Activated T-helper 2 cell treated with anti-CD3 and anti-CD28 coated beads, Interferon-gamma antibody, Interleukin-2, Interleukin-4, amounts not matched to agents 10 μg/mL and 5 μg/mL and 100 μg/mL, durations not matched to agents 14 hours and 24 hours and 36 hours (primary cell): ENCODE data around the gene TRABD2B. TPM values are rescaled to one million over a fixed set of nuclear protein-coding genes. Genes with fewer than 3 reads are reported as not detected.

Experiments used
- DNase-seq: peaks from one replicate; pipeline ENCODE4 v3.0.0; 2021; ENCODE audit warnings: low spot score
- H3K27ac Mint-ChIP-seq: one replicate; pipeline ENCODE4 v1.8.0; 2021; ENCODE audit warnings: mixed read lengths
- H3K27me3 Mint-ChIP-seq: one replicate; pipeline ENCODE4 v1.8.0; 2021; ENCODE audit warnings: low read depth, mixed read lengths
- H3K36me3 Mint-ChIP-seq: one replicate; pipeline ENCODE4 v1.8.0; 2021; ENCODE audit warnings: low read depth, mixed read lengths
- H3K4me1 Mint-ChIP-seq: one replicate; pipeline ENCODE4 v1.8.0; 2021; ENCODE audit warnings: low read depth, mixed read lengths
- H3K4me3 Mint-ChIP-seq: one replicate; pipeline ENCODE4 v1.8.0; 2021; ENCODE audit warnings: low read depth, mild to moderate bottlenecking, moderate library complexity, mixed read lengths
- H3K9me3 Mint-ChIP-seq: one replicate; pipeline ENCODE4 v1.8.0; 2021; ENCODE audit warnings: mixed read lengths
- intact Hi-C: fragments of 100-400 bp; cut with micrococcal nuclease; formaldehyde crosslinking; loops from one replicate; pipeline ENCODE4 v1.15.1; 2023
- total RNA-seq: library from RNA; stranded (reverse); gene quantifications from 2 replicates; pipeline ENCODE4 v1.2.3, GENCODE V29; 2022

Gene TRABD2B
- total RNA-seq, 1 donor from 2014 or later, result not detected

DNA sequence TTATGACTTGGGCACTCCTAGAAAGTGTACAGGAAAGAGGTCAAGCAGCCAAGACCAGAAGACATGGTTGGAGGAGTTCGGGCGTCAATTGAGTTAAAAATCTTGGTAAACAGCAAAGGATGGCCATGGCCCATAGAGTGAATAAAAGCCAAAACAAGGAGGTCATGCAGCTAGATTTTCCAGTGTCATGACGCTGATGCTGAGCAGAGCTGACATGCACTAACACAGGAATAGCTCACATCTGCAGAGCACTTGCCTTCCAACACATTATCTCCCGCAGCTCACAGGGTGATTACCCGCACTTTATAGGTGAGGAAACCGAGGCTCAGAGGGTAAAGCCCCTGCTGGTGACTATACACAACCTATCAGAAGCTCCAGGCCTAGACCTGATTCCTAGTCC is 49.7 kb downstream of the TRABD2B start:
- intact Hi-C loops, result no loop called here
- no peak overlapping the region for H3K4me3 Mint-ChIP-seq
- H3K27me3 Mint-ChIP-seq, result no peaks in the 10 kb centered on the region
- DNase-seq, result no peak
- no peaks in the 10 kb centered on the region for H3K4me1 Mint-ChIP-seq
- no peaks in the 10 kb centered on the region for H3K36me3 Mint-ChIP-seq
- no peaks in the 10 kb centered on the region for H3K9me3 Mint-ChIP-seq
- H3K27ac Mint-ChIP-seq, result no peak overlapping the region

DNA sequence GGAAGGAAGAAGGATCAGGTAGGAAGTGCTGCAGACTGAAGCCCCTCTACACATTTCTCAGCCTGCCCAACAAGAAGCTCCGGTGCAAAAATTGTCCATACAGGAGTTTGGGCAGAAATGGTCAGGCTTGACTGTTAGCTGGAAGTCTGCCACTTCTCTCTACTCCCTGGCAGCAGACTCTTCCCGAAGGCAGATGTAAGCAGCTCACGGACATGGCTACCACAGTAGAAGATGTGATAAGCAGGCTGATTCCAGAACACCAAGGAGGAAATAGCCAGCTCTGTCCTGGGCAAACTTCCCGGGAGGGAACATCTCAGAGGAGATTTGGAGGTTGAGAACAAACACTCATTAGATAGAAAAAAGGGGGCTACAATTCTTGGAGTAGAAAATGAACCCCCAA is 52.6 kb downstream of the TRABD2B start:
- H3K4me1 Mint-ChIP-seq, result no peaks in the 10 kb centered on the region
- no peaks in the 10 kb centered on the region for H3K36me3 Mint-ChIP-seq
- H3K27ac Mint-ChIP-seq, result no peak overlapping the region
- intact Hi-C loops, result no loop called here
- H3K9me3 Mint-ChIP-seq, result no peaks in the 10 kb centered on the region
- H3K27me3 Mint-ChIP-seq, result no peaks in the 10 kb centered on the region
- no peak for DNase-seq
- no peak overlapping the region for H3K4me3 Mint-ChIP-seq

DNA sequence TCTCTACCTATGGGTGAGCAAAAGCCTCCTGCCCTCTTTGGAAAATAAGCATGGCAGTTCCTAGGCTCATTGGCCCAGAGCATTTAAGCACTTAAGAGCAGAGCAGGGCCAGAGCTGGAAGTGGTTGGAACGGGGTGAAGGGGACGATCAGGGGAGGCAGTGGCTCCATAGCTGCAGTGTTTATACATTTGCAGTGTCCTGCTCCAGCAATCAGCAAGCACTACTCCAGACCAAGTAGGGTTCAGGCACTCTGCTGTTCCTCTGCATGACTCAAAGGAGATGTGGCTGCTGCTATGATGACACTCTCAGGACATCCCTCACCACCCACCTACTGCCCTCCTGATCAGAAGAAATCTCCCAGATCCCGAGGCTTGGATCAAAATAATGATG is 55.0 kb downstream of the TRABD2B start:
- no peaks in the 10 kb centered on the region for H3K27me3 Mint-ChIP-seq
- no peaks in the 10 kb centered on the region for H3K4me1 Mint-ChIP-seq
- H3K27ac Mint-ChIP-seq, result no peak overlapping the region
- no peaks in the 10 kb centered on the region for H3K36me3 Mint-ChIP-seq
- no peak for DNase-seq
- no peaks in the 10 kb centered on the region for H3K9me3 Mint-ChIP-seq
- intact Hi-C loops, result no loop called here
- no peak overlapping the region for H3K4me3 Mint-ChIP-seq

DNA sequence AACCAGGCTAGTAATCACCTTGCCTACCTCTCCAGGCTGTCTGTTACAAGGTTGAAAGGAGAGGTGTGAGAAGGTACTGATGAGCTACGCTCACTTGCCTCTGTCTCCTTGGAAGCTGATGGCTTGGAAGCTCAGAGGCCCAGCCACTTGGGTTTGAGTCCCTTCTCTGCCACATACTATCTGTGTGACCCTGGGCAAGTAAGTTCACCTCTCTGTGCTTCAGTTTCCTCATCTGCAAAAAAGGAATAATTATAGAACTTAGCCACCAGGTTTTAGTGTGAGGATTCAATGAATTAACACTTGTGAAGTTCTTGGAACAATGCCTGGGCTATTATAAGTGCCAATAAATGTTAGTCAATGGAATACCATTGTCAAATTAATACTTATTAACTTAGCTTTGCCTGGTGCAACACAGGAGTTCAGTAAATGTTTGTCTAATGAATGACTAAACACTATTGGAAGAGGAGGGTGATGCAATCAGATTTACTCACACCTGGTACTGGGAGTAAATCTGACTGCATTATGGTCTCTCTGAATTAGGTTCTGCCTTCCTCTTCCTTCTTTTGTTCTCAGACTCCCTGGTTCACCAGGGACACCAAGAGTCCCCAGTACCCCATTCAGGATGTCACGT is 55.5 kb downstream of the TRABD2B start:
- no peak overlapping the region for H3K4me3 Mint-ChIP-seq
- no peak overlapping the region for H3K27ac Mint-ChIP-seq
- DNase-seq, result no peak
- no peaks in the 10 kb centered on the region for H3K4me1 Mint-ChIP-seq
- no peaks in the 10 kb centered on the region for H3K36me3 Mint-ChIP-seq
- H3K27me3 Mint-ChIP-seq, result no peaks in the 10 kb centered on the region
- no peaks in the 10 kb centered on the region for H3K9me3 Mint-ChIP-seq
- intact Hi-C loops, result no loop called here

DNA sequence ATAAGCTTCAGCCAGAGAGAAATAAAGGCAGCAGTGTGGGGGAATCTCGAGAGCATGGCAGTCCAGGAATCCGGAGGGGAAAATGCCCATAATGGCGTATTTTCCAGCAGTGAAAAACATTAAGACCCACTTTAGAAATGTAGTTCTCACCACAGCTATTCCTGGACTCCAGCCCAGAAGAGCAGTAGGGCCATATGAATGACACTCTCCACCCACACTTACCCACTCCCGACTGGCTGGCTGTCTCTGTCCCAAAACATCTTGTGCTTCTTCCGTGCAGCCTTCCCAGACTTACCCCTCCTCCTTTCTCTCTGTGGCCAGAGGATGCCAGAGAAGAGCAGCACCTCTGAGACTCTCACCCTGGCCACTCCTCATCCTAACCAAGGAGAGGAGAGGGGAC is 56.4 kb downstream of the TRABD2B start:
- intact Hi-C loops, result no loop called here
- no peak for DNase-seq
- no peaks in the 10 kb centered on the region for H3K4me1 Mint-ChIP-seq

DNA sequence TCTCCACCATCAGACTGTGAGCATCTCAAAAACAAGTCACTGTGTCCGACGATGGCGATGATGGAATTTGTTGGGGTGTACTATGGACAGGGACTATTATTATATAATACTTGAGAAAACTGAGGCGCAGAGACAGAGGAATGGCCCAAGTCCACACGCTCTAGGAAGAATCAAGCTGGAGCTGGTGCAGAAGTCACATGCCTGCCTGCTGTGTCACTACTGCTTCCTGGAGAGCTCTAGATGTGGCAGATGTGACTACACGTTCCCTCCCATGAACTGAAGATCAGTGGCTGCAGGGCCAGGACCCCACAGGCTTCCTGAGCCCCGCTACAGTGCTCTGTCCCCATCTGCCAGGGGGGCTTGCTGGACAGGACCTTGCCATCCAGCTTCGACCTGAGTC is 56.9 kb downstream of the TRABD2B start:
- no peak for DNase-seq
- Mint-ChIP-seq H3K9me3 (no peaks in the 10 kb centered on the region), H3K27ac (no peak overlapping the region), H3K27me3 (no peaks in the 10 kb centered on the region), H3K4me3 (no peak overlapping the region), H3K4me1 (no peaks in the 10 kb centered on the region), H3K36me3 (no peaks in the 10 kb centered on the region)
- intact Hi-C loops, result no loop called here

More for the DNA sequence above, 56.4 kb downstream of the TRABD2B start:
- H3K27ac Mint-ChIP-seq, result no peak overlapping the region
- H3K36me3 Mint-ChIP-seq, result no peaks in the 10 kb centered on the region
- H3K4me3 Mint-ChIP-seq, result no peak overlapping the region
- H3K27me3 Mint-ChIP-seq, result no peaks in the 10 kb centered on the region
- no peaks in the 10 kb centered on the region for H3K9me3 Mint-ChIP-seq

DNA sequence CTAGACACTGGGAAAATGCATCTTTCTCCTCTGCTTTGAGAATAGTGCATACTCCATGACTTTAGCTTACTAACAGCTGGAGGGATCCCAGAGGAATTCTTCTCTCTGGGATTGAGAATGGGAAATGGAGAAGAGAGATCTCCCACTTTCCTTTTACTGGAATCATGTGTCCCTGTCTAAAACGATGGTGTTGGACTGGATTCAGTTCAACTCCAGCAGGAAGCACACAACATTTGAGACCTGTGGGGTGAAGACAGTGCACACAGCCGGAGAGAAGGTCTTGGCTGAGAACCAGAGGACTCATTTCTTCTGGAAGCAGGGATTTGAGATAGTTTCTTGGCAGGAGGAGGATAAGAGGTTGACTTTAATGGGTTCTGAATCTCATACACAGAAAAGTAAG is 58.7 kb downstream of the TRABD2B start:
- no peaks in the 10 kb centered on the region for H3K36me3 Mint-ChIP-seq
- no peak overlapping the region for H3K27ac Mint-ChIP-seq

DNA sequence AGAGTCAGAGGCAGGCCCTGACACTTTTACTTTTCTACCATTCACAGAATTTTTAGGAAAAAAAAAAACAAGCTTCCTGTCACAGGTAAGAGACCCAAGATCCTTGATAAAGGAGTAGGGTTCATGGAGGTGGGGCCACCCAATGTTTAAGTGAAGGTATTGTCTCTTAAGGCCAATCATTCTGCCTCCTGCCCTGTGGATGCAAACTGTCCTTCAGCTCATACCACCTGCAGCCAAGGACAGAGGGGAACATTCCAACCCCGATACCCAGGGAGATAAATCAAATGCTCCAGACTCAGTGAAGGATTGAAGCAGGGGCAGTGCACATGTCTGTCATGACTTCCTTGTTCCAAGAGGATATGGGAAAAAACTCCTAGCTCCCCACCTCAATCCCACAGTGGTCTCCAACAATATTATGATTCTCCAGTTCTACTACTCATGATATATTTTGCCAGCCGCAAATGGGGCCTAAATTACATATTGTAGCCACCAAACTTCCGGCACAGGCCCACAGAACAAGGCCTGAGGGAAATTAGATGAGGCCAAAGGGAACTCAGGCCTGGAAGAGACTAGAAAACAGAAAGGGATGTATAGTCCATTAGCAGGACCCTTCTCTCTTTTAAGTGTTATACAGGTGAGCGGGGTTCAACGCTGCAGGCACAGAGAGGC is 59.5 kb downstream of the TRABD2B start:
- Mint-ChIP-seq H3K4me1 (no peaks in the 10 kb centered on the region), H3K27ac (no peak overlapping the region), H3K36me3 (no peaks in the 10 kb centered on the region), H3K4me3 (no peak overlapping the region), H3K27me3 (no peaks in the 10 kb centered on the region), H3K9me3 (no peaks in the 10 kb centered on the region)
- no peak for DNase-seq
- intact Hi-C loops, result no loop called here

More for the DNA sequence above, 58.7 kb downstream of the TRABD2B start:
- intact Hi-C loops, result no loop called here
- Mint-ChIP-seq H3K9me3 (no peaks in the 10 kb centered on the region), H3K4me3 (no peak overlapping the region), H3K4me1 (no peaks in the 10 kb centered on the region), H3K27me3 (no peaks in the 10 kb centered on the region)
- DNase-seq, result no peak

DNA sequence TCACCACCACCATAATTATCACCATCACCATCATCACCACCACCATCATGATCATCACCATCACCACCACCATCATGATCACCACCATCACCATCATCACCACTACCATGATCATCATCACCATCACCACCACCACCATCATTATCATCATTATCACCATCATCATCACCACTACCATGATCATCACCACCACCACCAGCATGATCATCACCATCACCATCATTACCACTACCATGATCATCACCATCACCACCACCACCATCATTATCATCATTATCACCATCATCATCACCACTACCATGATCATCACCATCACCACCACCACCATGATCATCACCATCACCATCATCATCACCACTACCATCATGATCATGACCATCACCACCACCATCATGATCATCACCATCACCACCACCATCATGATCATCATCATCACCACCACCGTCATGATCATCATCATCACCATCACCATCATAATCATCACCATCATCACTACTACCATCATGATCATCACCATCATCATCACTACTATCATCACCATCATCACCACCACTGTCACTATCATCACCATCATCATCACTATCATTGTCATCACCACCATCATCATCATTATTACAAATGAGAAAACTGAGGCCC is 60.2 kb downstream of the TRABD2B start:
- H3K36me3 Mint-ChIP-seq, result no peaks in the 10 kb centered on the region
- intact Hi-C loops, result no loop called here

DNA sequence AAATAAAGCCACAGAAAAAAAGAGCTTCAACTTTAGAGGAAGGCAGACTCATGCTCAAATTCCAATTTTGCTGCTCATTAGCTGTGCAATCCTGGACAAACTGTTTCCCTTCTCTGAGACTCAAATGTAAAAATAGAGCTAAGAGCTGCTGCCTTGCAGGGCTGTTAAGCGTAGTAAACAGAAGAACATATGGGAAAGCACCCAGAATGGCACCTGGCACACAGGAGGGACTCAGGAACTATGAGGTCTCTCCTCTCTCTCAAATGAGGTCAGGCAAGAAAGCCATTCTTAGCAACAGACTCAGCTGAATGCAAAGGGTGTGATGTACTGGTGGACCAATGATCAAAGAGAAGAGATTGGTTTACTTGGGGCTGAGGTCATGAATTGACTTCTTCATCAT is 61.3 kb downstream of the TRABD2B start:
- no peak for DNase-seq
- intact Hi-C loops, result no loop called here
- Mint-ChIP-seq H3K4me3 (no peak overlapping the region), H3K36me3 (no peaks in the 10 kb centered on the region), H3K9me3 (no peaks in the 10 kb centered on the region), H3K27me3 (peaks cover 2% of the 10 kb centered on the region), H3K4me1 (no peaks in the 10 kb centered on the region), H3K27ac (no peak overlapping the region)

More for the DNA sequence above, 60.2 kb downstream of the TRABD2B start:
- Mint-ChIP-seq H3K27me3 (peaks cover 2% of the 10 kb centered on the region), H3K4me1 (no peaks in the 10 kb centered on the region), H3K4me3 (no peak overlapping the region), H3K9me3 (no peaks in the 10 kb centered on the region), H3K27ac (no peak overlapping the region)
- DNase-seq, result no peak

DNA sequence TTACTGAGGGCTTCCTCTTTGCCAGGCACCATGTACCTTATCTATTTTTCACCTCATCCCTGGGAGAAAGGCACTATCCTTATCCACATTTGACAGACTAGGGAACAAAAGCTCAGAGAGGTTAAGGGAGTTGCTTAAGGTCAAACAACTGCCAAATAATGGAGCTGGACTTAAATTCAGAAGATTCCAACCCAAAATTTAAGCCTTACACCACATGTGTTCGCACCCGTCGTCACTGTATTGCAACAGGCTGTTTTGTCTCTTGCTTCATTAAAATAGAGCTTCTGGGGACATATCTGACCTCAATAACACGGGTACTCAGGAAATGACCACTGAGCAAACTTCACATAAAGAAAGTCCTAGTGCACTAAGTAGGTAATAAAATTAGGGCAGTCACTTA is 62.0 kb downstream of the TRABD2B start:
- Mint-ChIP-seq H3K4me3 (no peak overlapping the region), H3K9me3 (no peaks in the 10 kb centered on the region), H3K4me1 (no peaks in the 10 kb centered on the region), H3K36me3 (no peaks in the 10 kb centered on the region), H3K27me3 (peaks cover 2% of the 10 kb centered on the region), H3K27ac (no peak overlapping the region)
- DNase-seq, result no peak
- intact Hi-C loops, result no loop called here

DNA sequence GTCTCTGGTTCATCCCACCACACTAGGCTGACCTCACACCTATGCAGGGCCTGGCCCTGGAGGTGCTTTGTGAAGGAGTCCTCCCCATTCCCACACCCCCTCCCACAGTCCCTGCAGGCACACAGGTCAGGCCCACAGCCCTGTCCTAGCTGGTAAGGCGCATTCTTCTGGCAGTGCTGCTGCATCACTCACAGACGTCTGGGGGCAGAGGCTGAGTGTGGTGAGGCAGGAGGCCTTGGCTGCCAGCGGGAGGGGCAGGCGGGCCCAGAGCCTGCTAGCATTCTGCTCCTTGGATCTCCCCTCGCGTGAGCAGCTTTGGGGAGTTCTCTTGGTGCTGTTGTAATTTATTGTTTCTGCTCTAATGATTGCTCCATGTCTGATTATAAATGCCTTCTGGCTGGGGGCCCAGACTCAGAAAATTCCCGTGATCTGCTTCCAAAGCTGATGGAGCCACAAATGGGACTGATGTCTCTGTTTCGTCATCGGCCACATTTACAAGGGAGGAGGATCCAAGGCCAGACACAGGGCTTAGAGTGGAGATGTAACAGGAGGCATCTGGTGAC is 62.9 kb downstream of the TRABD2B start:
- Mint-ChIP-seq H3K9me3 (no peaks in the 10 kb centered on the region), H3K27me3 (peaks cover 2% of the 10 kb centered on the region), H3K36me3 (no peaks in the 10 kb centered on the region), H3K4me3 (no peak overlapping the region), H3K27ac (no peak overlapping the region), H3K4me1 (no peaks in the 10 kb centered on the region)
- intact Hi-C loops, result no loop called here
- no peak for DNase-seq

DNA sequence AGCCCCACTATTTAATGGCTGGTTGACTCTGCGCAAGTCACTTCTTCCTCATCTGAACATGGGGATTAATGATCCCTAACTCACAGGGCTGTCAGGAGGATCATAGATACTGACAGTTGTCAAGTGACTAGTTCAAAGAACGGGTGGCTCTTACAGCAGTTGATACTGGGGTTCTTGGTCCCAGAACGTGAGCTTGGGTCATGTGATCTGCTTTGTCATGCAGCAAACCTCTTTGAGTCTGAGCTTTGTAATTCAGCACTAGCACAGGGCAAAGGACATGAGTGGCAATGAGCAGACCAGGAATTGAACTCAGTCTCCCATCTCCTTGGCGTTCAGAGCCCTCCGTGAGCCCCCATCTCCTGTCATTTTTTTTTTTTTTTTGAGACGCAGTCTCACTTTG is 64.4 kb downstream of the TRABD2B start:
- Mint-ChIP-seq H3K9me3 (no peaks in the 10 kb centered on the region), H3K4me1 (no peaks in the 10 kb centered on the region), H3K36me3 (no peaks in the 10 kb centered on the region), H3K27ac (no peak overlapping the region), H3K4me3 (no peak overlapping the region), H3K27me3 (peaks cover 2% of the 10 kb centered on the region)
- no peak for DNase-seq
- intact Hi-C loops, result no loop called here
